Esophagus squamous epithelium (tissue), 5 donors: ENCODE data around the gene USH2A. TPM values are rescaled to one million over a fixed set of nuclear protein-coding genes. Genes with fewer than 3 reads are reported as not detected.

ENCODE experiments used
- DNase-seq: peaks from one replicate; lab custom pipeline; 2025; lab: John Stamatoyannopoulos, UW
- H3K27ac ChIP-seq, 4 donors: fragments of 200-600 bp; sonication (generic); one replicate each; pipeline ENCODE4 v1.5.1; 2016 to 2019; ENCODE audit warnings: mild to moderate bottlenecking in 1 of 4
- H3K27me3 ChIP-seq, 4 donors: fragments of 200-600 bp; sonication (generic); 1 replicate in 3 of 4; 2 replicates in 1 of 4; pipeline versions ENCODE4 v1.5.1 to v1.6.0; 2017 to 2021; ENCODE audit warnings: antibody characterized with exemption in 1 of 4
- H3K36me3 ChIP-seq, 3 donors: fragments of 200-600 bp; sonication (generic); one replicate each; pipeline ENCODE4 v1.5.1; 2016 to 2019
- H3K4me1 ChIP-seq, 3 donors: fragments of 200-600 bp; sonication (generic); one replicate each; pipeline ENCODE4 v1.5.1; 2017 to 2019
- H3K4me3 ChIP-seq, 4 donors: fragments of 200-600 bp; sonication (generic); 1 replicate in 3 of 4; 2 replicates in 1 of 4; pipeline ENCODE4 v1.5.1; 2016 to 2019; ENCODE audit warnings: mild to moderate bottlenecking in 2 of 4, moderate library complexity in 1 of 4
- H3K9me3 ChIP-seq, 3 donors: fragments of 200-600 bp; sonication (generic); one replicate each; pipeline ENCODE4 v1.5.1; 2016 to 2019
- POLR2A ChIP-seq, 4 donors: fragments of 450-650 bp; IDR thresholded peaks; one replicate each; pipeline ENCODE4 v1.6.1; 2017; ENCODE audit warnings: antibody characterized with exemption in 4 of 4, mild to moderate bottlenecking in 4 of 4, moderate library complexity in 3 of 4
- WGBS, 2 donors: methylation state at CpG; one replicate each; pipeline ENCODE4 v1.1.5; 2018; 5-methylcytosine and 5-hydroxymethylcytosine counted together
- intact Hi-C: fragments of 100-400 bp; cut with DNase I; formaldehyde crosslinking; loops from one replicate; pipeline ENCODE4 v1.15.0; 2022
- total RNA-seq, 4 donors: library from RNA; depleted of rRNA; stranded (reverse); fragments of >200 nt; gene quantifications; one replicate each; pipeline ENCODE4 v1.1.0, GENCODE V29; 2016
- TF ChIP-seq, protein P1 (sequence below), 6 experiments: fragments of 450-650 bp in 4 of 6; fragments of 200-600 bp in 2 of 6; sonication (generic) in 2 of 6; IDR thresholded peaks; one replicate each; pipeline ENCODE4 v1.5.1; 2016 to 2019; ENCODE audit warnings: antibody characterized with exemption in 6 of 6, mild to moderate bottlenecking in 4 of 6, moderate library complexity in 4 of 6
- donor health status: DM: yes; HTN: yes; CAD: no.

USH2A gene
- total RNA-seq, 4 donors from 2014 or later: under 0.01 TPM; not detected in 3

DNA sequence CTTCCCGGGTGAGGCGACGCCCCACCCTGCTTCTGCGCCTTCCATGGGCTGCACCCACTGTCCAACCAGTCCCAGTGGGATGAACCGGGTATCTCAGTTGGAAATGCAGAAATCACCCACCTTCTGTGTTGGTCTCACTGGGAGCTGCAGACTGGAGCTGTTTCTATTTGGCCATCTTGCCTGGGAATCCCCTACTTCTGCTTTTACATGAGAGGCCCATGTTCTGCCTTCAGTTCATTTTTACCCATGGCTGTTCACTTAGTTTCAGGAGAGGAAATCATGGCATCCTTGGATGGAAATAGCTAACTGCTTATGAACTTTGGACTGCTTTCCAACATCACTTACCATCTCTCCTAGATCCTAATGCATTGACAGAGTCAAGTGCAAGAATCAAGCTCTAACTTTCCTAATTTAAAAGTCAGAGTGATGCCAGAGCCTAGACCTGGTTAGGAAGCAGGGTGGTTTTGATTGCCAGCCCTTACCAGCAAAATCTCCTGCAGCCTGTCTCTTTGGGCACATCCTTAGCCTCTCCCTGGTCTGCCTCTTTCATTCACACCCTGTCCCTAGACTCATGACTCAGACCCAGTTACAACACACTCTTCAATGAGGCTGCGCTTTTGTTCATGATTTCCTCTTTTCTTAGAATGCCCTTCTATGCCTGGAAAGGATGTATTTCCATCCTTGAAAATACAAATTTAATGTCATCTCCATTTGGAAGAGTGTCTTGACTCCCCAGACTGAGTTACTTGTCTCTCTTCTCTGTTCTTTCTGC lies 719.0 kb downstream of the USH2A start:
- Histone ChIP-seq H3K9me3 (no peaks in the 10 kb centered on the region), H3K4me3 (no peak overlapping the region), H3K36me3 (no peaks in the 10 kb centered on the region), H3K27ac (no peak overlapping the region), H3K4me1 (no peaks in the 10 kb centered on the region), H3K27me3 (no peaks in the 10 kb centered on the region)
- intact Hi-C loops: no loop called here
- WGBS, 2 donors: 59 to 65% methylated on average over 3 to 6 of the region's 6 CpGs
- no peak for TF ChIP-seq POLR2A (IDR thresholded peaks at IDR 0.05)
- DNase-seq: no peak

DNA sequence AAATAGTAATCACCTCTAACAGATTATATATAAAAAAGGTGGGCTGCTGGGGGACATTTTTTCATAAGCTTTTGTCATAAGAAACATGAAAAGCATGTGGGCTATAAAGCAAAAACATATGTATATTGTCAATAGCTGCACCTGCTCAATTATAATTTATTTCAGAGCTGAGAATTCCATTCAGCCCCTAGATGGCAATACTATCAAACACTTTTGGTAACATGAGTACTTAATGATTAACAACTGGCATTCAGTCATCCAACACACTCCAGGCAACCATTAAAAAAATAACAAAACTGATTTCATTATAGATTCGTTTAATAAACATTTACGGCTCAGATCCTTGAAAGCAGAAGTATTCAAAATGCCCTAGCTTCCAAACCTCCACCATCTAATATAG lies 741.0 kb downstream of the USH2A start:
- Histone ChIP-seq H3K4me3 (no peak overlapping the region), H3K9me3 (no peaks in the 10 kb centered on the region), H3K27ac (no peak overlapping the region), H3K4me1 (no peaks in the 10 kb centered on the region), H3K27me3 (peaks cover 0 to 5% (median 0%) of the 10 kb centered on the region in 4 donors), H3K36me3 (no peaks in the 10 kb centered on the region)
- 57 to 72% methylated on average over 2 of the region's 2 CpGs for WGBS, 2 donors
- intact Hi-C loops: no loop called here
- no peak for DNase-seq
- TF ChIP-seq, protein P1, sequence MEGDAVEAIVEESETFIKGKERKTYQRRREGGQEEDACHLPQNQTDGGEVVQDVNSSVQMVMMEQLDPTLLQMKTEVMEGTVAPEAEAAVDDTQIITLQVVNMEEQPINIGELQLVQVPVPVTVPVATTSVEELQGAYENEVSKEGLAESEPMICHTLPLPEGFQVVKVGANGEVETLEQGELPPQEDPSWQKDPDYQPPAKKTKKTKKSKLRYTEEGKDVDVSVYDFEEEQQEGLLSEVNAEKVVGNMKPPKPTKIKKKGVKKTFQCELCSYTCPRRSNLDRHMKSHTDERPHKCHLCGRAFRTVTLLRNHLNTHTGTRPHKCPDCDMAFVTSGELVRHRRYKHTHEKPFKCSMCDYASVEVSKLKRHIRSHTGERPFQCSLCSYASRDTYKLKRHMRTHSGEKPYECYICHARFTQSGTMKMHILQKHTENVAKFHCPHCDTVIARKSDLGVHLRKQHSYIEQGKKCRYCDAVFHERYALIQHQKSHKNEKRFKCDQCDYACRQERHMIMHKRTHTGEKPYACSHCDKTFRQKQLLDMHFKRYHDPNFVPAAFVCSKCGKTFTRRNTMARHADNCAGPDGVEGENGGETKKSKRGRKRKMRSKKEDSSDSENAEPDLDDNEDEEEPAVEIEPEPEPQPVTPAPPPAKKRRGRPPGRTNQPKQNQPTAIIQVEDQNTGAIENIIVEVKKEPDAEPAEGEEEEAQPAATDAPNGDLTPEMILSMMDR (IDR thresholded peaks at IDR 0.05): no peak

DNA sequence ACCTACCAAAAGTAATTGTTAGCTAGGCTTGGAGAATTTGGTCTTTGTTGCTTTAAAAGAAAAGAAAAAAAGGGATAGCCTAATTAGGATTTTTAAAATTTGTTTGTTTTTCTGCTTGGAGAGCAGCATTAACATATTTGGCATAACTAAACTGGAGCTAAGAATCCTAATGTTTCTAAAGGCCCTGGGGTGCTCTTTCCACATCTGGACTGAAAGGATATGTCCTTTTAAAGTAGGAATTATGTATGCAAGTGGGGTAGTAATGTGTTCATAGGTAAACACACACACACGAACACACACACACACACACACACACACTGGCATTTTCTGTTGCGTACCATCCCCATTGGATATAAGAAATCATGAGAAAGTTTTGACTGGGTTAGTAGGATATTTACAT lies 742.2 kb downstream of the USH2A start:
- intact Hi-C loops: no loop called here
- Histone ChIP-seq H3K27me3 (peaks cover 0 to 5% (median 0%) of the 10 kb centered on the region in 4 donors), H3K9me3 (no peaks in the 10 kb centered on the region), H3K27ac (no peak overlapping the region), H3K4me3 (no peak overlapping the region), H3K4me1 (no peaks in the 10 kb centered on the region), H3K36me3 (no peaks in the 10 kb centered on the region)
- WGBS, 2 donors: 68 to 69% methylated on average over 2 of the region's 2 CpGs
- DNase-seq: no peak
- no peak for TF ChIP-seq POLR2A (IDR thresholded peaks at IDR 0.05)
- TF ChIP-seq, protein P1 (IDR thresholded peaks at IDR 0.05): no peak

DNA sequence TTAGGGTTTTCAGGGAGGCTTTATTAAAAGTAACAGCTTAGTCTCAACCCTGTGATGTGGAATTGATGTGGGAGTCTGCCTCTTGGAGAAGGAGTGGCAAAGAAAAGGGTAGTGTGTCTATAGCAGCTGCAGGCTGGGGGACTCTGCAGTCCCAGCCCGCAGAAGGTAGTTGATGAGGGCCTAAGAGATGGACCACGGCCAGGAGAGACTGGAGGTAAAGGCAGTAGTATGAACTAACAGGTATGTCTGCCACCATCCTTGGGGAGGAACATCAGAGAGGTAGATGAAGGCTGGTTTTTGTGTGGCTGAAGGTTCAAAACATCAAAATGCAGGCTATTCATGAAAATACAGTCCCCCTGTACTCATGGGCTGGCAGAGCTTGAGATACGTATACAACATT lies 744.0 kb downstream of the USH2A start:
- Histone ChIP-seq H3K4me1 (no peaks in the 10 kb centered on the region), H3K4me3 (no peak overlapping the region), H3K27ac (no peak overlapping the region), H3K27me3 (peaks cover 0 to 5% (median 0%) of the 10 kb centered on the region in 4 donors), H3K9me3 (no peaks in the 10 kb centered on the region), H3K36me3 (no peaks in the 10 kb centered on the region)
- no peak for DNase-seq
- 69 to 70% methylated on average over 3 of the region's 3 CpGs for WGBS, 2 donors
- no peak for TF ChIP-seq POLR2A (IDR thresholded peaks at IDR 0.05)
- TF ChIP-seq, protein P1 (IDR thresholded peaks at IDR 0.05): no peak
- intact Hi-C loops: no loop called here

DNA sequence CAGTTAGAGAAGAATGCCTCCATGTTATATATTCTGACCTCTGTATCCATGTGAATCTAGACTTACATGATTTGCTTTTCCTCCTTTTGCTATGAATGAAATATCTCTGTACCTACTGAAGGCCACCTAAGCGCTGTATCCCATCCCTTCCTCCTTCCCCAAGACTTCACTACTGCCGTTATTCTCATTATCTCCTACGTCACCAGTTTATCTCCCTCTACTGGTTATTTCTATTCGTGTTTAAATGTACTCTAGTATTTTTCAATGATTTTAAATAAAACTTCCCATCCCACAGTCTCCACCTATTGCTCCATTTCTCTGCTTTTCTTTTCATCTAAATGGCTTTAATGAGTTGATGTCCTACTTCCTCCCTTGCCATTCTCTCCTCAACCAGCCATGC lies 746.1 kb downstream of the USH2A start:
- 77 to 78% methylated on average over 4 of the region's 4 CpGs for WGBS, 2 donors
- TF ChIP-seq, protein P1 (IDR thresholded peaks at IDR 0.05): no peak
- TF ChIP-seq POLR2A (IDR thresholded peaks at IDR 0.05): no peak
- Histone ChIP-seq H3K9me3 (no peaks in the 10 kb centered on the region), H3K36me3 (no peaks in the 10 kb centered on the region), H3K4me3 (no peak overlapping the region), H3K27ac (no peak overlapping the region), H3K4me1 (no peaks in the 10 kb centered on the region), H3K27me3 (peaks cover 0 to 5% (median 0%) of the 10 kb centered on the region in 4 donors)
- DNase-seq: no peak
- intact Hi-C loops: no loop called here
